Transverse colon (tissue), 4 donors: Measurements from ENCODE around the gene MAP2K4.

ENCODE experiments used
- EP300 ChIP-seq: sonication (generic); formaldehyde crosslinking; IDR thresholded peaks from one replicate; pipeline ENCODE4 v1.6.1; 2017; ENCODE audit warnings: antibody characterized with exemption, low read depth
- POLR2AphosphoS5 ChIP-seq, 3 donors: sonication (generic); formaldehyde crosslinking; IDR thresholded peaks; one replicate each; pipeline ENCODE4 v1.6.1; 2016; ENCODE audit warnings: antibody characterized with exemption in 3 of 3
- TF ChIP-seq, protein P1 (sequence below), 5 experiments: fragments of 200-600 bp in 3 of 5; fragments of 450-650 bp in 2 of 5; sonication (generic) in 3 of 5; IDR thresholded peaks; 1 replicate in 2 of 5; 2 replicates in 3 of 5; pipeline ENCODE4 v1.5.1; 2016 to 2017; ENCODE audit warnings: antibody characterized with exemption in 5 of 5, inconsistent platforms in 3 of 5, mild to moderate bottlenecking in 2 of 5, moderate library complexity in 1 of 5

- TF ChIP-seq, protein P1, sequence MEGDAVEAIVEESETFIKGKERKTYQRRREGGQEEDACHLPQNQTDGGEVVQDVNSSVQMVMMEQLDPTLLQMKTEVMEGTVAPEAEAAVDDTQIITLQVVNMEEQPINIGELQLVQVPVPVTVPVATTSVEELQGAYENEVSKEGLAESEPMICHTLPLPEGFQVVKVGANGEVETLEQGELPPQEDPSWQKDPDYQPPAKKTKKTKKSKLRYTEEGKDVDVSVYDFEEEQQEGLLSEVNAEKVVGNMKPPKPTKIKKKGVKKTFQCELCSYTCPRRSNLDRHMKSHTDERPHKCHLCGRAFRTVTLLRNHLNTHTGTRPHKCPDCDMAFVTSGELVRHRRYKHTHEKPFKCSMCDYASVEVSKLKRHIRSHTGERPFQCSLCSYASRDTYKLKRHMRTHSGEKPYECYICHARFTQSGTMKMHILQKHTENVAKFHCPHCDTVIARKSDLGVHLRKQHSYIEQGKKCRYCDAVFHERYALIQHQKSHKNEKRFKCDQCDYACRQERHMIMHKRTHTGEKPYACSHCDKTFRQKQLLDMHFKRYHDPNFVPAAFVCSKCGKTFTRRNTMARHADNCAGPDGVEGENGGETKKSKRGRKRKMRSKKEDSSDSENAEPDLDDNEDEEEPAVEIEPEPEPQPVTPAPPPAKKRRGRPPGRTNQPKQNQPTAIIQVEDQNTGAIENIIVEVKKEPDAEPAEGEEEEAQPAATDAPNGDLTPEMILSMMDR (IDR thresholded peaks at IDR 0.05) = no peak
- no peak for TF ChIP-seq EP300
- peak; percentile 81 to 98 (median 97) for TF ChIP-seq POLR2AphosphoS5 (IDR thresholded peaks at IDR 0.05)
These were observed 23.3 kb upstream of the MAP2K4 start, which contains the start of gene ZNF18 for GRCh38 chr17:11997147-11997971.
